GM21381 (cell line): ENCODE measurements around the gene CROCC2.

Experiments used
- ATAC-seq: cut with Tn5 transposase; IDR thresholded peaks from one replicate; pipeline ENCODE4 v1.9.1; 2021; ENCODE audit warnings: mild to moderate bottlenecking, moderate library complexity; ENCODE audit not compliant: unreplicated experiment

CROCC2 gene

GRCh38 chr2:240983361-240983995, 77.3 kb downstream of the CROCC2 start:
- ATAC-seq, result no peak

- no peak for ATAC-seq
These were observed 77.9 kb downstream of the CROCC2 start for GRCh38 chr2:240983996-240984498.

GRCh38 chr2:240985881-240986786, 80.0 kb downstream of the CROCC2 start:
- ATAC-seq, result no peak

- ATAC-seq, result no peak
These were observed 80.8 kb downstream of the CROCC2 start for GRCh38 chr2:240986787-240987411.

GRCh38 chr2:240987588-240987987, 81.5 kb downstream of the CROCC2 start:
- ATAC-seq, result no peak

- ATAC-seq, result no peak
These were observed 82.0 kb downstream of the CROCC2 start for GRCh38 chr2:240988146-240988545.

GRCh38 chr2:240988571-240989271, 82.6 kb downstream of the CROCC2 start:
- ATAC-seq, result no peak

GRCh38 chr2:240989451-240990265, 83.5 kb downstream of the CROCC2 start:
- no peak for ATAC-seq

GRCh38 chr2:240990266-240990529, 84.1 kb downstream of the CROCC2 start:
- ATAC-seq, result no peak

- no peak for ATAC-seq
These were observed 84.7 kb downstream of the CROCC2 start for GRCh38 chr2:240990726-240991377.

GRCh38 chr2:240991378-240992263, 85.5 kb downstream of the CROCC2 start:
- no peak for ATAC-seq

GRCh38 chr2:240992572-240993291, 86.6 kb downstream of the CROCC2 start:
- ATAC-seq, result no peak

- ATAC-seq, result no peak
These were observed 87.5 kb downstream of the CROCC2 start for GRCh38 chr2:240993446-240994170.

- ATAC-seq, result no peak
These were observed 88.2 kb downstream of the CROCC2 start for GRCh38 chr2:240994171-240994896.

- no peak for ATAC-seq
These were observed 89.2 kb downstream of the CROCC2 start for GRCh38 chr2:240995041-240996021.
